ENCODE measurements around the gene SUPT6H. TPM values are rescaled to one million over a fixed set of nuclear protein-coding genes. Genes with fewer than 3 reads are reported as not detected.

SUPT6H gene
- total and polyA plus RNA-seq, 2 of the 4 experiments (the other 2 are of a cell fraction): 41.4 to 44.8 TPM

GRCh38 chr17:28685366-28685765 lies 23.4 kb downstream of the SUPT6H start:
- Histone ChIP-seq H3K27ac (ENCODE audit: insufficient read depth, low read length) (no peak overlapping the region), H3K18ac (ENCODE audit: low read depth, low read length) (no peak overlapping the region), H3K4me2 (ENCODE audit: low read depth, low read length) (no peak overlapping the region), H4K91ac (ENCODE audit: insufficient read depth, low read depth, low read length) (no peak overlapping the region), H2AK5ac (ENCODE audit: low read depth, low read length) (no peak overlapping the region), H2BK120ac (ENCODE audit: low read depth, low read length) (no peak overlapping the region), H3K23ac (ENCODE audit: low read depth, low read length) (no peak overlapping the region), H3K9me1 (ENCODE audit: insufficient read depth, low read length) (no peaks in the 10 kb centered on the region), H2BK20ac (ENCODE audit: low read depth, low read length) (no peak overlapping the region), H3K56ac (ENCODE audit: extremely low read depth, insufficient read depth, low read length) (no peak overlapping the region), H3K79me1 (ENCODE audit: low read depth in 1 of 2, low read length in 2 of 2) (peaks cover 0 to 13% of the 10 kb centered on the region in 2 experiments; a peak in 2 of 4 replicates), H3K9me3 (ENCODE audit: control insufficient read depth, insufficient read depth, low read length) (no peaks in the 10 kb centered on the region), H2AK9ac (replicated peaks; ENCODE audit: low read depth, low read length, poor library complexity) (no peak overlapping the region), H3K4ac (ENCODE audit: low read depth, low read length) (no peak overlapping the region), H2BK15ac (ENCODE audit: low read depth, low read length) (no peak overlapping the region), H3K14ac (replicated peaks; ENCODE audit: low read depth, low read length) (no peak overlapping the region), H4K20me1 (ENCODE audit: insufficient read depth, low read length) (no peaks in the 10 kb centered on the region; the same call in 1 of the 2 replicates), H3K9ac (ENCODE audit: low read depth, low read length) (no peak overlapping the region), H3K4me1 (ENCODE audit: control insufficient read depth, insufficient read depth, low read length) (no peaks in the 10 kb centered on the region), H2BK5ac (ENCODE audit: low read depth, low read length, poor library complexity, severe bottlenecking) (no peak overlapping the region), H3K4me3 (ENCODE audit: insufficient read depth, low read depth, low read length) (no peak overlapping the region), H4K5ac (ENCODE audit: low read depth, low read length) (no peak overlapping the region), H3K27me3 (ENCODE audit: control insufficient read depth, insufficient read depth, low read length) (no peaks in the 10 kb centered on the region), H3K36me3 (ENCODE audit: control insufficient read depth, insufficient read depth, low read length) (peaks cover 87% of the 10 kb centered on the region), H2AFZ (replicated peaks; ENCODE audit: low read length, poor library complexity) (no peak overlapping the region), H4K8ac (ENCODE audit: low read depth in 2 of 2, low read length in 2 of 2) (no peak overlapping the region)
- CTCF ChIA-PET: no interaction called here
- POLR2A ChIA-PET (ENCODE audit: unreplicated experiment): no interaction called here
- dilution Hi-C loops (cut with HindIII; ENCODE audit: low sequenced_read_pairs, unreplicated experiment): no loop called here
- TF ChIP-seq USF2 (IDR thresholded peaks at IDR 0.05; ENCODE audit: low read depth, low read length): no peak
- TF ChIP-seq RFX5 (IDR thresholded peaks at IDR 0.05; ENCODE audit: low read depth, low read length): no peak
- no peak for TF ChIP-seq POLR2A (IDR thresholded peaks at IDR 0.05; ENCODE audit: low read depth, low read length)
- no peak for TF ChIP-seq MAFK (IDR thresholded peaks at IDR 0.05; ENCODE audit: low read depth, low read length)
- ATAC-seq (ENCODE audit: low read depth) (no peak), DNase-seq (no peak)
- in situ Hi-C loops (cut with MboI; ENCODE audit: low sequenced_read_pairs): no loop called here
- intact Hi-C loops (cut with micrococcal nuclease): no loop called here
- 96% methylated on average over 4 of the region's 5 CpGs; no CpG with 5 or more reads in 1 of the 2 experiments for WGBS, 2 experiments (ENCODE audit: extremely low coverage in 2 of 2, insufficient read length in 1 of 2)
- BruUV-seq (replicated peaks): no TSS peak

Measured in IMR-90 (cell line).